C4-2B (cell line): ENCODE results near the gene DCUN1D4.

Experiments
- CTCF ChIP-seq: fragments of 450-650 bp; conservative IDR thresholded peaks from 2 replicates; pipeline ENCODE4 v1.5.1; 2017; ENCODE audit warnings: mild to moderate bottlenecking
- ZFX ChIP-seq: fragments of 450-650 bp; IDR thresholded peaks from 2 replicates; pipeline ENCODE4 v1.6.1; 2017

DNA sequence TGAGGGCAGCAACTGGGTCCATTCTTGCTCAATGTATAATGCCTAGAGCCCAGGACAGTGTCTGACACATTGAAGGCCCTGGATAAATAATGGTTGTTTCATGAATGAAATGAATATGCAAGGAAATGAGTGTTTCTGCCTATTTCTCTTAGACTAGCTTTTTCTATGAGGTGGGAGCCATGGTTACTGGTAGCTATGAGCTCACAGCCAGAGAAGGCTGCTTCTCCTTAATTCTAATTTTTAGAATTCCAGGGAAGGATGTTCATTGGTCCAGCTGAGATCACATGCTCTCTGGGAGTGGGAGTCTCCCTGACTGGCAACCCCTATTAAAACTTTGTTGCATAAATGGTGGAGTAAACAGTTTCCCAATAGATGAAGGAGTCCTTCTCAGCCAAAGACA lies 9.7 kb upstream of the DCUN1D4 start:
- no peak for TF ChIP-seq CTCF
- no peak for TF ChIP-seq ZFX
